HG03103 (cell line): ENCODE measurements around the gene ANGPTL2.
"Not testable (repeated sequence)": the region's sequence is repeated elsewhere in the genome, so short reads cannot be mapped to it uniquely, and the experiment has no call there.

Source experiments
- ATAC-seq: cut with Tn5 transposase; IDR thresholded peaks from one replicate; pipeline ENCODE4 v1.9.1; 2021; ENCODE audit warnings: low read depth; ENCODE audit not compliant: unreplicated experiment

Gene ANGPTL2

DNA sequence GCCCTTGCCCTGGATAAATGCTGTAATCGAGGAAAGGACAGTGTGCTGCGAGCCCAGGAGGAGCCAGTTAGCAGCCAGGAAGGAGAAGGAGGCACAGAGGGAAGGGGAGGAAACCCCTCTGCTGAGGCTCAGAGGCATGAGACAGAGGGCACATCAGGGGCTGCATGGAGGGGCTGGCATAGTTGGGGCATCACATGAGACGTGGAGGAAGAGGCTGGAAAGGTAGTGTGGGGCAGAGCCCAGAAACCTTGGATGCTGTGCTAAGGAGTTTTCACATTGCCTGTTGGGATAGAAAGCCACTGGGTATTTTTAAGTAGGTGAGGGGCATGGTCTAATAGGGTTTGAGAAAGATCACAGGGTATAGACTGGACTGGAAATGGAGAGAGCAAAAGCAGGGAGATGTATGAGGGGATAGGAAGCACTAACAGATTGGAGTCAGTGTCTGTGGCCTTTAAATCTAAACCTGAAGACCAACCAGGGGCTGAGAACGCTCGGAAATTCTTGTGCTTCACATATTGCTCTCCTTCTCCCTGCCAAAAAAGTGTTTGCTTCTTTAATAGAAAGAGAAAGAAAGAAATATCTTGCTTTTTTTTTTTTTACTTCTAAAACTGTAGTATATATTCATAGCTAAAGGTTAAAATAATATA lies 33.0 kb upstream of the ANGPTL2 start:
- no peak for ATAC-seq

DNA sequence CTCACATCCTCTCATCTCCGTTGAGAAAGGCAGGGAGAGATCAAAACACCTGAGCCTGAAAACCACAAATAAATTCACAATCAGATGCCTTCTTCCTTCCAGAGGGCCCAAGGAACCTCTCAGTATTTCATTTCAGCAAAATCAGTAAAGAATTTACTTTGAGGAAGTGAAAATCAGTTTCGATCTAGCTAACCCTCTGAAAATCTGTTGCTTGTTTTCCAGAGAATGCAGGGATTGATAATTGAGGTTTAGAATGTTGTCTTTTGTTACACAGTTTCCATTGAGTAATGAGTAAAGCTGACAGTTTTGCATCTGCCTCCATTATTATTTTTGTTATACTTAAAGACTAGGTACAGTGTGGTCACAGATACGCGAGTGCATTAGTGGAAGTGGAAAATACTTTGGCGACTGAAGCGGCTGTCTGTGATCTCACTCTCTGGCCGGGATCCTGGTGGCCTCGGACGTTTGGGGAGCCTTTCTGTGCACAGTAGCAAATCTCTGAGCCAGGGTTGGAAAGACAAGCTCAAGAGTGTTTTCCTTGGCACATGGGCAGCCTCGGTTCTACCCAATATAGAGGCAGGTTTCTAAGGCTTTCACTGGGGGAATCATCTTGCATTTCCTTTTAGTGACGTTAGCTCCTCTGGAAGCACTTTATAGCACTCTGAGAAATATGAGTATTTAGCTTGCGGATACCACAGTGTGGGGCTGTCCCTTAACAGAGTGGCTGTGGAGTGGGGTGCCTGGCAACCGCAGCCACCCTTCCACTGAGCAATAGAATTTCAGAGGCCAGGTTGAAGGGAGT lies 32.2 kb upstream of the ANGPTL2 start:
- ATAC-seq, result no peak

DNA sequence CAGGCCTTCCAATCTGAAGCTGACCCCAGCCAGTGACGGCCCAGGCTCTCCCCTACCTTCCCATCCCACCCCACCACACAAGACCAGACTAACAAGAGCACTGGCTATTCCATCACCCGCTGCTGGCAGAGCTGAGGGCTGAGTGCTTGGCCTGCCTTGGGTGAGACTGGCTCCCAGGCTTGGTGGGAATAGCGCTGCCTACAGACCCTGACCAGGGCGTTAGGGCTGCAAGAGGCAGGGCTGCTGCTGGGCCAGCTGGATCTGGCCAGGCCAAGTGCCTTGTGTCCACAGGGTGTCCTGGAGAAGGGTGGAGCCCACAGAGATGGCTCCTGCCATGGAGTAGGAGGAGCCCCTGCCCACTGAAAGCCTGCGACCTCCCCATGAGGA lies 31.6 kb upstream of the ANGPTL2 start:
- no peak for ATAC-seq

DNA sequence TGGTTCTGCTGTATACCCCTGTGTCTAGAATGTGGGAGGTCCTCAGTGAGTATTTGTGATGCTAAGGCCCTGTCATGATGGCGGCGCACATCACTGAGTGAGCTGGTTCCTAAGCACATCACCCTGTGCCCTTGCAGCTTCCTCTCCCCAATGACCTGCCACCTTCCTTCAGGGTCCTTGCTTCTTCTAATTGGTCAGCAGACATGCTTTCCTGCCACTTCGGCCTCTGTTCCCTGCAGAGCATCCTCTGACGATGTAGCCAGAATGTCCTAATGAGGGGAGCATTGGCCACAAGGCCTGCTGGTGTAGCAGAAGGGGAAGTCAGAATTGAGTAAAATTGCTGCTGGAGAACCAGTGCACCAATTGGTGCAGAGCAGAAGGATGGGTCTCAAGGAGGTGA lies 31.1 kb upstream of the ANGPTL2 start:
- no peak for ATAC-seq

DNA sequence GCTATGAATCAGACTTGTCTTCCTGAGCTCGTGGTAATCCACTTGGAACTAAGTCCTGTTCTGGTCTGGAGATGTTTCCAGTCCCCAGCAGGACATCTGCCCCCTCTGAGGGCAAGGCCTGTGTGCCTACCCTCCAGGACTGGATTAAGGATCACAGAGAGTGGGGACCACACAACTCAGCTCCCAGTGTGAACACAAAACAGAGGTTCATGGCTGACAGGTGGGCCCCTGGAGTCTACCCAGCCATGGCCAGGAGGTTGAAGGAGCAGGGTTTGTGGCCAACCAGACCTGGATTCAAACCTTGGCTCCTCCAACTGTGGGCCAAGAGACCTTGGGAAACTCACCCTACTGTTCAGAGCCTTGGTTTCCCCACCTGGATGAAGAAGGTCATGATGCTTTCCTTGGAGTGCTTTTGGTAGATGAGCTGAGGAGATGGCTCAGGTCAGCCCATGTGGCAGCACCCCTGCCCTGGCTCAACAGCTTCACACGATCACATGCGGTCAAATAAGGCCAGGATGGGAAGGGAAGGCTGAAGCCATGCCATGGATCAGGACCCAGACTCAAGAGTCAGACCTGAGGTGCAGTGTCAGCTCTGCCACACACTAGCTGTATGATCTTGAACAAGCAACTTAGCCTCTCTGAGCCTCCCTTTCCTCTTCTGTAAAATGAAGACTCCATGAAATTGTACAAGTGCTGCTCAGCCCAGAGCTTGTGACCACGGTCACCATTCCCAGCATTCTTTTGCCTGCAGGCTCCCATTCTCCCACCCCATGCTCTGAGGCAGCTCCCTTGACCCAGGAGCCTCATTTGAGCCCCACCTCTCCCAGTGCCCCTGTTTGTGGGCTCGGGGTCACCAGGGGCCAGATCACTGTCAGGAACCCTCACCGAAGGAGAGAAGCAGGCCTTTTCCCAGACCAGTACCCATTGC lies 27.3 kb upstream of the ANGPTL2 start:
- ATAC-seq, result no peak

DNA sequence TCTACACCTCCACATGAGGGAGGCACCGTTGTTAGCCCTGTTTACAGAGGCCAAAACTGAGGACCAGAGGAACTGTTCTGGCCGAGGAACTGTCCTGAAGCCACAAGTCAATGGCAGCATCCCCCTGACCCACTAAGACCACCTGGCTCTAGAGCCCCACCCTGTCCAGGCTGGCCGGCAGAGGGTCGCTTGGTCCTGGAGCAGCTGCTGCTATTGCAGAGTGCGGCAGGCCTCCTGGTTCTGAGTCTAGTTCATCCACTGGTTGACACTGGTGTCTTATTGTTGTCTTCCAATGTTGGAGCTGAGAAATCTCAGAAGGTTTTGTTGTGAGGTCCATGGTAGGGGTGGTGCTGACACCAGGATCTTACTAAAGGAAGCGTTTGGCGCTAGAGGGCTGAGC lies 26.6 kb upstream of the ANGPTL2 start:
- no peak for ATAC-seq

DNA sequence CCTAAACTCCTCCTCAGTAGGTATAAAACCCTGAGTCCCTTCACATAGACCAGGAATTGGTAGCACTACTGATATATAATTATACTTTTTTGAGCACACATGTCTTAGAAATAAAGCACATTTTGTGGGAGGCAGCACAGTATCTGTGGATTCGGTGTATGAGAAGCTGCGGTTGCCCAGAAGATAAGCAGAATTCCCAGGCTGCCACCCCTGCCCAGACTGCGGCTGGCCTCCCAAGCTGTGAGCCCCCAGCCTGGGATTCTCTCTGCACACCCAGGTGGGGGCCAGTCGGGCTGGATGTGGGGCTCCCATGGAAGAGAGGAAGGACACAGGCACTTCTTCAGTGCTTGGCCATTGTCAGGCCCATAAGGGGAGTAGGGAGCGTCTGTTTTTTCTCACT lies 25.6 kb upstream of the ANGPTL2 start:
- no peak for ATAC-seq

DNA sequence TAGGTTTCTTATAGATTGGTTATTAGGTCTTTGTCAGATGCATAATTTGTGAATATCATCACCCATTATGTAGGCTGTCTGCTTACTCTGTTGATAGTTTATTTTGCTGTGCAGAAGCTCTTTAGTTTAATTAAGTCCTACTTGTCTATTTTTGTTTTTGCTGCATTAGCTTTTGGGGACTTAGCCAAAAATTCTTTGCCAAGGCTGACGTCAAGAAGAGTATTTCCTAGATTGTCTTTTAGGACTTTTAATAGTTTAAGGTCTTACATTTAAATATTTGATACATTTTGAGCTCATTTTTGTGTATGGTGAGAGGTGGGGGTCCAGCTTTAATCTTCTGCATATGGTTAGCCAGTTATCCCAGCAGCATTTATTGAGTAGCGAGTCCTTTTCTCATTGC lies 24.8 kb upstream of the ANGPTL2 start:
- no peak for ATAC-seq

DNA sequence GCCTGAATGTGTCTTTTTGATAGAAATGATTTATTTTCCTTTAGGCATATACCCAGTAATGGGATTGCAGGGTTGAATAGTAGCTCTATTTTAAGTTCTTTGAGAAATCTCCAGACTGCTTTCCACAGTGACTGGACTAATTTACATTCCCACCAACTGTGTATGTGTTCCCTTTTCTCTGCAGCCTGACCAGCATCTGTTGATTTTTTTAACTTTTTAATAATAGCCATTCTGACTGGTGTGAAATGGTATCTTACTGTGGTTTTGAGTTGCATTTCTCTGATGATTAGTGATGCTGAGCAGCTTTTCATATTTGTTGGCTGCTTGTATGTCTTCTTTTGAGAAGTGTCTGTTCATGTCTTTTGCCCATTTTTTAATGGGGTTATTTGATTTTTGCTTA lies 24.4 kb upstream of the ANGPTL2 start:
- ATAC-seq, result not testable (repeated sequence)

DNA sequence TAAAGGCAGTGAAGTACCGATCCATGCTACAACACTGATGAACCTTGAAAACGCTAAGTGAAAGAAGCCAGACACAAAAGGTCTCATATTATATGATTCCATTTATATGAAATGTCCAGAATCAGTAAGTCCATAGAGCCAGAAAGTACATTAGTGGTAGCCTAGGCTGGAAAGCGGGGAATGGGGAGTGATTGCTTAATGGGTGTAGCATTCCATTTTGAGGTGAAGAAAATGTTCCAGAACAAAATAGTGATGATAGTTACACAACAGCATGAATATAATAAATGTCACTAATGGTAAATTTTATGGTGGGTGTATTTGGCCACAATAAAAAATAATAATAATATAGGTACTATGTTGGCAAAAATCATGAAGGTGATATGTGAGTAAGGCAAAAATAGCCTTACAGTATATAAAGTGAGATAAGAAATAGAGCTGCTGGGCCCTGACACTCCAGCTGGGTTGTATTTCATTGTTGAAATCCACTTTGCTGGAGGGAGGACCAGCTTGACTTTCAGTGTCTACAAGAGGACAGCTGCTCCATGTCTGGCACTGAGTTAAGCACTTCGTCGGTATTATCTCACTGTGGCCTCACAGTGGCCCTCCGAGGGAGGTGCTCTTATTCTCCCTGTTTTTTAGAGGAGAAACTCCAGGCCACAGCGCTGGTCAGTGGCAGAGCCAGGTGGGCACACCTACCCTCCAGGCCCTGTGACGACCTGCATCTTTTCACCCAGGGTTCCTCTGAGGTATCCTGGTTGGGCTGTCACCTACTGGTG lies 22.4 kb upstream of the ANGPTL2 start:
- ATAC-seq, result no peak

DNA sequence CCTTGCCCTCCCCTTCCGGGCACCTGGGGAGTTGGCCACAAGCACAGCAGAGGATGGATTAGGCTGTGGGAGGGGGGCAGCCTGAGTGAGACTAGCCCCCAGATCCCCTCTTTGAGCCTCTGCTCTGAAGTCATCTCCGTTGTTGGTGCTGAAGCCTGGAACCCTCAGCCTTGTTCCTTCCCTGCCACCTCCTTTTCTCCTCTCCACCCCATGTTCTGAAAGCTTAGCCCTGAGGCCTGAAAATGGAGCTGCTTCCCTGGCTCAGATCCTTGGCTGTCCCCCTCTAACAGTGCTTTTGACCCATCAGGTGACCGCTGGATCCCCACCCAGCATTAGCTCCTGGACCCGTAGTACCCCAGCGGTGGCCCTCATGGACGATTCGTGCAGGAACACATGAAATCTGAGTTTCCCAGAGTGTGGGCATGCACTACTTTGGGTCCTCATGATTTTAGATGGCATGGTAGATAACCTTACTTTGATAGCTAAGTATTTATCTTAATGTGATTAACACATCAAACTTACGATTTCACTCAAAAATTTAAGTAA lies 21.6 kb upstream of the ANGPTL2 start:
- no peak for ATAC-seq

DNA sequence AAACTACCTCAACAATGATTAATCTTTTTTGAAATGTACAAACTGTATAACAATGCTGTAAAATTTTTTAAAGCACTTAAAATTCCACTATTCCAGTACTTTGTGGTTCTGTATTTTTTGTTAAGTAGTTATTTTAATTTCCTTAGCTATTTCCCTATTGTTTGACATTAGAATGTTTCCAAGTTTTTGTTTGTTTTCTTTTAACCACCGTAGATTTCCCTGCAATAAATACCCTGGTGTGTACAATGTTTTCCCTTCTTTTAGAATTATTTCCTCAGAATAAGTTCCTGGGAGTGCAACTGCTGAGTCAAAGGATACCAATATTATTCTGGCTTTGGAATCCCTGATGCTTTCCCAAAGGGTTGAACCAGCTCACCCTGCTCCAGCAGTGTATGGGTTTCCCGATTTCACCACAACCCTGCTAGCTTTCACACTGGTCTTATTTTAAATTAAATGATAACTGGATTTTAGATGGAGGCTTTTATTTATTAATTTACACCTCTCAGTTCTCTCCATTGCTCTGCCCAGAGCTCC lies 20.6 kb upstream of the ANGPTL2 start:
- no peak for ATAC-seq

DNA sequence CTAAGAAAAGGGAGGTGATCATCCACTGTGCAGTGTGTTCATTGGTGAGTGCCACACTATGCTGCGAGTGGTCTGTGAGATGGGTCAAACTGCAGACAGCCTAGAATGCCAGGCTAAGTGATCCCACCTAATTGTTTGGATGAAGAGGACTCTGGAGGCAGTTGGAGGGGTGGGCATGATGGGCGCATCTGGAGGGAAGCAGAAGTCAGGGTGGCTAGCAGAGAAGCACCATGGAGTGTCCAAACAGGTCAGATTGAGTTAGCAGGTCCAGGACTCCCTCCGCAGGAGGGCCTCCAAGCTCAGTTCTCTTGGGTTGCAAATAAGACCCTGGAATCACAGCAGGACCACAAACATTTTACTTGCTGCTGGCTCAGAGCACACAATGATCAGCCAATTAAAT lies 19.9 kb upstream of the ANGPTL2 start:
- ATAC-seq, result no peak

DNA sequence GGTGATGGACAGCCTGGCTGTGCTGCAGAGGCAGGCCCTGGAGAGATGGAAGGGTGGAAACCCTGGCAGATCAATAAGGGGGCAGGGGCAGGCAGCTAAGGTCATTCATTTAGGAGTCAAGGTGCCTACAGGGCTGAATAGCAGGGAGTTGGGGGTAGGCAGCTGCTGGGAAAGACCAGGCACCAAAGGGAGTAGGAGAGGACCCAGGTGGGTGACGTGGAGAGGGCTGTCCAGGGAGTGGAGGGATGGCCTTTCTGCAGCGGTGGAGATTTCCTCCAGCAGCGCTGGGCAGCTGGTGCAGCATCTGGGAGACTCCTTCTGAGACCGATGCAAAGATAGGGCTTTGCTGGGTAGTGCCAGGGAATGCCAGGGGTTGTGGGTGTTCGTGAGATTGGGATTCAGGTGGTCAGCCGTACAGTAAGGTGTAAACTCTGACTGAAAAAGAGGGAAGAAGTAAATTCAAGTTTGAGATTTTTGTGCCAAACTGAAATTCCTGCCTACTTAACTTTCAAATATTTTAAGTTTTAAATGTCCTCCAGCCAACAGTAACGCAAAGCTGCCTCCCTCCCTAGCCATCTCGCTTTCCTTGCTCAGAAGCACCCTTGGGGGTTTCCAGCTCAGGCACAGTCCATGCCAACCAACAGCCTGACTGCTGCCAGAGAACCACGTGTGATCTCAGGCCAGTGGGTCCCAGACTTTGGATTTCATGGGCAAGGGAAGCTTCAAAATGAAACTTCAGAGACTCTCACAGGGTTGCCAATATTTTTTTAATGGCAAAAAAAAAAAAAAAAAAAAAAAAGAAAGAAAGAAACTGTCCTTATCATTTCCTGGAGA lies 18.6 kb upstream of the ANGPTL2 start:
- no peak for ATAC-seq

DNA sequence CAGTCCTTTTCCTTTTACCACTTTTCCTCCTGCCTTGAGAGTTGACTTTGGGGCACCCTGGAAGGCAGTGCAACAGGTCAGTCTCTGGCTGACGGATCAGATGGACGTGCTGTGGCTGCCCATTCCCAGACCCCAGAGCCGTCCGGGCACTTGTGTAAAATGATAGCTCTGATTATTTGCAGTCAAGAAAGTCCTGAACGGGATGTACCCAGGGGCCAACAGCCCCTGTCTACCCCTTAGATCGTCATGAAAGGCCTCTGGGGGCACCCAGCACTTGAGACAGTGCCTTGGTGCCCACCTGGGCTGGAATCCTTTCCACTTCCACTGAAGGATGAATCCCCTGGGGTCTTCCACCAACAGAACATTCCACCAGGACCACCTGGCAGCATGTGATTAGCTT lies 17.7 kb upstream of the ANGPTL2 start:
- ATAC-seq, result no peak

DNA sequence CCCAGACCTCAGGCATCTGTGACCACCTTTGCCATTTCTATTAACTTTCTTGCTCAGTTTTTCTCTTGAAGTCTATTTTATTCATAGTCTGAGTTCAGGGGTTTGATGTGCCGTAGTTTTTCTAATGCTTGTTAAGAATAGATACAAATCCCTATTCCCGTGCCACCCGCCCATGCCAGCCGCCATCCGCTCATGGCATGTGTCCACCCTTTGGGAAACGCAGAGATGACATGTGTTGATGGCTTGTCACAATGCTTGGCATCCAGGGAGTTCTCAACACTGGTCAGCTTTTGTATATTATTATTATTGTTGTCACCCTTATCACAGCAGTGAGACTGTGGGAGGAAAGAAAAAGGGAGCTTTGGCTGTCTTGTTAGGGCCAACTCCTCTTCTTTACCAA lies 17.3 kb upstream of the ANGPTL2 start:
- no peak for ATAC-seq

DNA sequence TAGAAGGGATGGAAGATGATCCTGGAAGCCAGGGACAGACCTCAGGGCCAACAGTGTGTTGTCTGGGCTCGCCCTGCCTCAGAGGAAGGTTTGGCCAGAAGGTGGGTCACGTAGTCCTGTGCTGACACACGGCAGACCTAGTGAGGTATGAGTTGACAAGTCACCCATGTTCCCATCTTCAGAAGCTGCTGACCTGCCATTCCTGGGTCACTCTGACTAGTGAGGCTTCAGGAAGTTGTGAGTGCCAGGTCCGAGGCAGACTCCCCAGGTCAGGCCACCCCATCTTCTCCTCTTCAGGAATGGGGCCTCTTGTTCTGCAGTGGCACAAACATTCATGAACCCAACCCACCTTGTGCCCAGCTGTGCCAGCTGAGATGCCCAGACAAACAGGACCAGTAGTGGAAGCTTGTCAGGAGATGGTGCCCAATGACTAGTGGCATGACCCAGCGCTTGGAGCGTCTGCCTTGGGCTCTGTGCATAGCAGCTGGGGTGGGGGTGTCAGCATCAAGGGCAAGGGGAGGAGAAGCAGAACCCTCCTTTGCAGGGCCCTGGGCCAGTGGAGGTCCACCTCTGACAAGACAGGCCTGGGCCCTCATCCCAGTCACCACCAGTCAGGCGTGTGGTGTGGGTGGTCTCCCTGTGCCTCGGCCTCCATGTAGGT lies 16.8 kb upstream of the ANGPTL2 start:
- ATAC-seq, result no peak

DNA sequence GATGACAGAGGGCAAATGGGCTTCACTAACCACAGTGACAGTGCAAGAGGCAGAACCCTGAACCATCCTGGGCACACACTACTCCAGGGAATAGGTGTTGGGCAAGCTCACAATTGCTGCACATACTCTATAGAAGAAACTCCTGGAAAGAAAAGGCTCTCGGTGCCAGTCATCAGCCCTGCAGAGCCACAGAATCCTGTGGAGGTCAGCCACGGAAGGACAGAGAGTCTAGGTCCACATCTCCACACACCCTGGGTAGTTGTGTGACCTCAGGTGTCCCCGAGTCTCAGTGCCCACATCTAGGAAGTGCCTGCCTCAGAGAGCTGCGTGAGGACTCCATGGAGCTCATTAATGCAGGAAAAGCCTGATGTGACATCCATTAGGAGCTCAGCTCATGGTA lies 16.0 kb upstream of the ANGPTL2 start:
- ATAC-seq, result no peak
